ENCODE data around the gene SRGAP3. TPM values are rescaled to one million over a fixed set of nuclear protein-coding genes. Genes with fewer than 3 reads are reported as not detected.

SRGAP3 gene
- total RNA-seq, 4 donors from 2014 or later: 7.5 to 33.8 (median 16.0) TPM

- H3K4me3 ChIP-seq: no peak overlapping the region
- WGBS, 2 donors (ENCODE audit: low coverage in 1 of 2): 86% methylated on average over 12 of the region's 12 CpGs; no CpG with 5 or more reads in 1 of the 2 donors
- H3K36me3 ChIP-seq: no peaks in the 10 kb centered on the region
- no peak for DNase-seq
- H3K27ac ChIP-seq: no peak overlapping the region
- in situ Hi-C loops (cut with MboI; ENCODE audit: low pct_ligation_motif_present in 1 of 4, low pct_unique_long_range_greater_than_20kb in 1 of 4, low sequenced_read_pairs in 3 of 4) (no loop called here), intact Hi-C loops (cut with DNase I; ENCODE audit: low total_unique reads) (no loop called here)
- peaks cover 0 to 4% of the 10 kb centered on the region in 2 donors for H3K9me3 ChIP-seq
- H3K4me1 ChIP-seq: no peaks in the 10 kb centered on the region
- H3K27me3 ChIP-seq: no peaks in the 10 kb centered on the region
- no peak for TF ChIP-seq EP300 (IDR thresholded peaks at IDR 0.05; ENCODE audit: low read depth)
- no peak for TF ChIP-seq POLR2A (IDR thresholded peaks at IDR 0.05)
- no peak for TF ChIP-seq POLR2AphosphoS5 (IDR thresholded peaks at IDR 0.05)
- TF ChIP-seq CTCF (IDR thresholded peaks at IDR 0.05): no peak
Observed at GRCh38 chr3:9260305-9260704, 10.9 kb upstream of the SRGAP3 start.

GRCh38 chr3:9257092-9257491, 7.6 kb upstream of the SRGAP3 start:
- intact Hi-C loops (cut with DNase I; ENCODE audit: low total_unique reads): no loop called here
- WGBS, 2 donors (ENCODE audit: low coverage in 1 of 2): 90 to 100% methylated on average over 1 to 2 of the region's 2 CpGs
- Histone ChIP-seq H3K4me3 (no peak overlapping the region), H3K27me3 (no peaks in the 10 kb centered on the region), H3K4me1 (no peaks in the 10 kb centered on the region), H3K9me3 (peaks cover 0 to 4% of the 10 kb centered on the region in 2 donors), H3K27ac (no peak overlapping the region), H3K36me3 (no peaks in the 10 kb centered on the region)
- in situ Hi-C loops (cut with MboI; ENCODE audit: low pct_ligation_motif_present in 1 of 4, low pct_unique_long_range_greater_than_20kb in 1 of 4, low sequenced_read_pairs in 3 of 4): no loop called here
- DNase-seq: no peak
- TF ChIP-seq POLR2A (IDR thresholded peaks at IDR 0.05) (no peak), CTCF (IDR thresholded peaks at IDR 0.05) (no peak), EP300 (IDR thresholded peaks at IDR 0.05; ENCODE audit: low read depth) (no peak), POLR2AphosphoS5 (IDR thresholded peaks at IDR 0.05) (no peak)

GRCh38 chr3:9255976-9256375, 6.5 kb upstream of the SRGAP3 start:
- intact Hi-C loops (cut with DNase I; ENCODE audit: low total_unique reads) (no loop called here), in situ Hi-C loops (cut with MboI; ENCODE audit: low pct_ligation_motif_present in 1 of 4, low pct_unique_long_range_greater_than_20kb in 1 of 4, low sequenced_read_pairs in 3 of 4) (no loop called here)
- TF ChIP-seq EP300 (IDR thresholded peaks at IDR 0.05; ENCODE audit: low read depth): no peak
- TF ChIP-seq POLR2A (IDR thresholded peaks at IDR 0.05): no peak
- TF ChIP-seq POLR2AphosphoS5 (IDR thresholded peaks at IDR 0.05): no peak
- TF ChIP-seq CTCF (IDR thresholded peaks at IDR 0.05): no peak
- H3K36me3 ChIP-seq: no peaks in the 10 kb centered on the region
- peaks cover 0 to 4% of the 10 kb centered on the region in 2 donors for H3K9me3 ChIP-seq
- 82% methylated on average over 4 of the region's 4 CpGs; no CpG with 5 or more reads in 1 of the 2 donors for WGBS, 2 donors (ENCODE audit: low coverage in 1 of 2)
- H3K27ac ChIP-seq: no peak overlapping the region
- H3K27me3 ChIP-seq: no peaks in the 10 kb centered on the region
- H3K4me1 ChIP-seq: no peaks in the 10 kb centered on the region
- DNase-seq: no peak
- no peak overlapping the region for H3K4me3 ChIP-seq

- Histone ChIP-seq H3K4me3 (no peak overlapping the region), H3K36me3 (no peaks in the 10 kb centered on the region), H3K27me3 (no peaks in the 10 kb centered on the region), H3K9me3 (peaks cover 0 to 4% of the 10 kb centered on the region in 2 donors), H3K27ac (no peak overlapping the region), H3K4me1 (peaks cover 5 to 8% (median 5%) of the 10 kb centered on the region in 4 donors)
- intact Hi-C loops (cut with DNase I; ENCODE audit: low total_unique reads) (no loop called here), in situ Hi-C loops (cut with MboI; ENCODE audit: low pct_ligation_motif_present in 1 of 4, low pct_unique_long_range_greater_than_20kb in 1 of 4, low sequenced_read_pairs in 3 of 4) (no loop called here)
- 69% methylated on average over 1 of the region's 1 CpG; no CpG with 5 or more reads in 1 of the 2 donors for whole genome bisulfite sequencing, 2 donors (ENCODE audit: low coverage in 1 of 2)
- no peak for DNase-seq
- TF ChIP-seq POLR2A (IDR thresholded peaks at IDR 0.05): no peak
- TF ChIP-seq CTCF (IDR thresholded peaks at IDR 0.05): no peak
- TF ChIP-seq EP300 (IDR thresholded peaks at IDR 0.05; ENCODE audit: low read depth): no peak
- TF ChIP-seq POLR2AphosphoS5 (IDR thresholded peaks at IDR 0.05): no peak
Observed at GRCh38 chr3:9254764-9255163, 5.3 kb upstream of the SRGAP3 start.
